Right lobe of liver (tissue), 4 donors: Measurements from ENCODE around the gene CDHR2.

Experiments used
- CTCF ChIP-seq, 4 donors: fragments of 200-600 bp in 3 of 4; fragments of 450-650 bp in 1 of 4; IDR thresholded peaks; one replicate each; pipeline versions ENCODE4 v1.5.1 to v1.8.0; 2016 to 2022; ENCODE audit warnings: antibody characterized with exemption in 4 of 4, mild to moderate bottlenecking in 2 of 4
- POLR2A ChIP-seq: fragments of 450-650 bp; IDR thresholded peaks from one replicate; pipeline ENCODE4 v1.6.1; 2017; ENCODE audit warnings: antibody characterized with exemption, mild to moderate bottlenecking
- donor health status: DM: no; HTN: no; CAD: no.
- donor health status: DM: no; HTN: no; CAD: no.
- donor health status: DM: no; HTN: yes; CAD: no.

- TF ChIP-seq CTCF (IDR thresholded peaks at IDR 0.05) (no peak), POLR2A (no peak)
These were observed 47.0 kb downstream of the CDHR2 start for GRCh38 chr5:176596069-176596644.
